Mucosa of gallbladder (tissue), 1 donor: ENCODE results near the gene SPTSSA. TPM values are rescaled to one million over a fixed set of nuclear protein-coding genes. Genes with fewer than 3 reads are reported as not detected.
"Not testable (repeated sequence)": the region's sequence is repeated elsewhere in the genome, so short reads cannot be mapped to it uniquely, and the experiment has no call there.

Experiments used
- DNase-seq: peaks from one replicate; pipeline ENCODE4 v3.0.0-alpha.2; 2020; ENCODE audit warnings: low spot score
- total RNA-seq: library from RNA; stranded (reverse); gene quantifications from one replicate; pipeline ENCODE4 v1.2.1, GENCODE V29; 2021
- donor health status: DM: no; HTN: no; CAD: no.

SPTSSA gene, protein sequence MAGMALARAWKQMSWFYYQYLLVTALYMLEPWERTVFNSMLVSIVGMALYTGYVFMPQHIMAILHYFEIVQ
- total RNA-seq, result 32.7 TPM

- DNase-seq, result peak; percentile 93
Observed at GRCh38 chr14:34462132-34462893, at the start of gene SPTSSA. TSS of gene SPTSSA (minus strand) at chr14:34462240. CDS start at chr14:34462207, 33 bp downstream.

GRCh38 chr14:34507884-34508283, 45.8 kb upstream of the SPTSSA start:
- no peak for DNase-seq

DNA sequence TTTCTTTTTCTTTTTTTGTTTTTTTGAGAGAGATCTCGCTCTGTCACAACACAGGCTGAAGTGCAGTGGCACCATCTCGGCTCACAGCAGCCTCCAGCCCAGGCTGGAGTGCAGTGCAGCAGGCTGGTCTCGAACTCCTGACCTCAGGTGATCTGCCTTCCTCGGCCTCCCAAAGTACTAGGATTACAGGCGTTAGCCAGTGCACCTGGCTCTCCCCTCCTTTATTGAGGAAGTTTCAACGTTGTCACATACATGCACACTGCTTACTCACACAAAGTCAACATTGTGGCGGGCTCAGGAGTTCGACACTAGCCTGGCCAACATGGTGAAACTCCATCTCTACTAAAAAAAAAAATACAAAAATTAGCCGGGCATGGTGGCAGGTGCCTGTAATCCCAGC, 45.4 kb upstream of the SPTSSA start:
- DNase-seq, result no peak

DNA sequence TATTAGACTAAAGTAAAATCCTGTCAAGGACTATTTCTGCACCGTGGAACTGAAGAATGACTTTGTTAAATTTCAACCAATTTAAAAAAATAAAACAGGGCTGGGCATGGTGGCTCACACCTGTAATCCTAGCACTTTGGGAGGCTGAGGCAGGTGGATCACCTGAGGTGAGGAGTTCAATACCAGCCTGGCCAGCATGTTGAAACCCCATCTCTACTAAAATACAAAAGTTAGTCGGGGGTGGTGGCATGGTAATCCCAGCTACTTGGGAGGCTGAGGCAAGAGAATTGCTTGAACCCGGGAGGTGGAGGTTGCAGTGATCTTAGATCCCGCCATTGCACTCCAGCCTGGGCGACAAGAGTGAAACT, 43.1 kb upstream of the SPTSSA start:
- DNase-seq, result not testable (repeated sequence)

GRCh38 chr14:34504027-34504426, 42.0 kb upstream of the SPTSSA start:
- DNase-seq, result not testable (repeated sequence)

GRCh38 chr14:34502545-34503225, 40.6 kb upstream of the SPTSSA start:
- DNase-seq, result no peak

DNA sequence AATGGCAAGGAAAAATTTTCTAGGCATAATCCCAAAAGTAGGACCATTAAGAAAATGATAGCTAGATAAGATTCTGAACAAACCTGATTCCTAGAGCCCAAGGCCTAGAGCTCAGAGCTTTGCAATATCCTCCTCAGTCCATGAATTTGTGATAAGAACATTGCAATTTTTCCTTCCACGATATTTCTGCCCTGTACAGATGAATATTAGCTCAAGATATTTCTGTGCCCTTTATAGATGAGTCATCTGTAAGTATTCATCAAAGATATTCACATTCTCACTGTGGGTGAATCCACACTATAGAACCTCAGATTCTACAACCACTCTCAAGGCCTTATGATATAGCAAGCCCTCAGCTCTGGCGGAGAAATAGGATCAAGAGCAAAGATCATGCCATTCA, 40.0 kb upstream of the SPTSSA start:
- DNase-seq, result no peak

DNA sequence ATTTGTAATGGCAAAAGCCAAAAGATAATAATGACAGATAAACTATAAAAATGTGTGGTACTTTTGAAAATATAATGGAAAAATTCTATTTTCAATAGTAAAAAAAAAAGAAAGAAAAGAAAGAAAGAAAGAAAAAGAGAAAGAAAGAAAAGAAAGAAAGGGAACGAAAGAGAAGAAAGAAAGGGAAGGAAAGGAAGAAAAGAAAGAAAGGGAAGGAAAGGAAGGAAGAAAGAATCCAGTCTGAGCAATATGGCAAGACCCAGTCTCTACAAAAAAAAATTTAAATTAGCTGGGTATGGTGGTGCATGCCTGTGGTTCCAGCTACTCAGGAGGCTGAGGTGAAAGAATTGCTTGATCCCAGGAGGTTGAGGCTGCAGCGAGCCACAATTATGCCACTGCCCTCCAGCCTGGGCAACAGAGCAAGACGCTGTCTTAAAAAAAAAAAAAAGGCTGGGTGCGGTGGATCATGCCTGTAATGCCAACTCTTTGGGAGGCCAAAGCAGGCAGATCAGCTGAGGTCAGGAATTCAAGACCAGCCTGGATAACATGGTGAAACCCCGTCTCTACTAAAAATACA, 39.1 kb upstream of the SPTSSA start:
- DNase-seq, result no peak

DNA sequence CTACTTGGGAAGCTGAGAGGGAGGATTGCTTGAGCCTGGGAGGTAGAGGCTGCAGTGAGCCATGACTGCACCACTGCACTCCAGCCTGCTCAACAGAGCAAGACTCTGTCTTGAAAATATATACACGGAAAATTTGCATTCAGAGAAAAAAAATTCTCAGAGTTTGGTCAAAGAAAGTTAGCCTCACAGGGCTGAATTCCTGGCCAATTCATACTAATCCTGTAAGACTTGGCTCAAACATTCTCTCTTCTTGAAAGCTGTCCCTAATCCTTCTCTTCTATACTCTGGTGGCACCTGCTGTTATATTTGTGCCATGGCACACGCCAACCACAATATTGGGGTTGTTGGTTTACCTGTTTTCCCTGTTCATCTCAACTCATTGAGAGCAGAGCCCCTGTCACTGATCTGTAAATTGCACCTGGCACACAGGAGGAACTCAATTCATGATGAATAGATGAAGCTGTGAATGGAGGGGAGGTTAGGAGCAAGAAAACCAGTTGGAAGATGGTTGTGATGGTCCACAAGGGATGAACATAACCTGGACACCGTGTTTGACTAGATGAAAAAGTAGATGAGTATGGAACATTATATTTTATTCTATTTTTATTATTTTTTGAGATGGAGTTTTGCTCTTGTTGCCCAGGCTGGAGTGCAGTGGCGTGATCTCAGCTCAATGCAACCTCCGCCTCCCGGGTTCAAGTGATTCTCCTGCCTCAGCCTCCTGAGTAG, 36.8 kb upstream of the SPTSSA start:
- peak; percentile 24 for DNase-seq

DNA sequence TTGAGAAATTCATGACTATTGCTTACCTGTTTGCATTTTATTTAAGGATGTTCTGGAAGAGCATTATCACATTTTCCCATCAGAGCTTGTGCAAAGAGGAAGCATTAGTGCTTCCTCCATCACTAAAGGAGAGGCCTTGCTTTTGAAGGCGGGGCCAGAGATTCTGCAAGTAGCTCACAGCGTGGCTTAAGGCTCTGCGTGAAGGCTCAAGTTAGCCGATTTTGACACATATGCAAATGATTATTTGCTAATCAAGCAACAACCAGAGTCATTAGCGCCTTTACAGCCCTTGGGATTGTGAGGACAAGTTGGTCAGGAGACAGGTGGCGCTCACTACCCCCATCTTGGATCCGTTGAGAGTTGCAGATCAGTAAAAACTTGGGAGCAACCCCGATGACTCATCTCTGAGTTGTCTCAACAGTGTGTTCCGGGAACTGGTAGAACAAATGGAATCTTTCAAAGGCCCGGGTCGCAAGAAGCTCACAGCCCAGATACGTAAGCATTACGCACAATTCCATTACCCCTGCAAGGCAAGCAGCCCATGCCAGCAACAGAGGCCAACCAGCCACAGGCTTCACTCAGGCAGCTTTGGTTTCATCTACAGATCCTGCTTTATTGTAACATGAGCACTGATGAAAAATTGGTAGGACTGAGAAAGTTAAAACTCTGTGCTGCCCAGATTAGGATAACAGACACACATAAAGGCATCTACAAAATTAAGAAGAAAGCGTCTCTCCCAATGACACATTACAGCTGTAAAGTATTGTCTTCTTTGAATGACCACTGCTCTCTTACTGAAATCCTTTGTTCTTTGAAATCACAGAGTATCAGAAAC, 34.9 kb upstream of the SPTSSA start:
- peak; percentile 86 for DNase-seq

- peak; percentile 12 for DNase-seq
Observed at GRCh38 chr14:34496007-34496678, 34.1 kb upstream of the SPTSSA start.

DNA sequence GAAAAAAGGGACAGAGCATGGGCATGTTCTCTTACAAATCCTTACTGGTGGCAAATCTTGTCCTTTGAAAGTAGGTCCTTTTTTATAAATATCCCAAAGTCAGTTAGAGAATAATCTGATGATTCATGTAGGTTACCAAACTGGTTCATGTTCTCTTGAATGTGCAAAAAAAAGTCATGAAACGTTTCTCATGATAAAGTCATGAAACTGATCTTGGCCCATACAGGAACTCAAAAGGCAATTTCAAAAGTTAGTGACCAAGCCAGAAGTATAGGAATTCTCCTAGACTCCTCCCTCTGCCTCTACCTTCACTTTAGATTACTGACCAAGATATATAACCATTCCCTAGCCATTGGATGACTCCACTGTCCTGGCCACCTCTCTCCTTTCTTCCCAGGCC, 27.3 kb upstream of the SPTSSA start:
- DNase-seq, result no peak

GRCh38 chr14:34488528-34488927, 26.5 kb upstream of the SPTSSA start:
- no peak for DNase-seq

GRCh38 chr14:34484726-34485125, 22.7 kb upstream of the SPTSSA start:
- DNase-seq, result no peak

DNA sequence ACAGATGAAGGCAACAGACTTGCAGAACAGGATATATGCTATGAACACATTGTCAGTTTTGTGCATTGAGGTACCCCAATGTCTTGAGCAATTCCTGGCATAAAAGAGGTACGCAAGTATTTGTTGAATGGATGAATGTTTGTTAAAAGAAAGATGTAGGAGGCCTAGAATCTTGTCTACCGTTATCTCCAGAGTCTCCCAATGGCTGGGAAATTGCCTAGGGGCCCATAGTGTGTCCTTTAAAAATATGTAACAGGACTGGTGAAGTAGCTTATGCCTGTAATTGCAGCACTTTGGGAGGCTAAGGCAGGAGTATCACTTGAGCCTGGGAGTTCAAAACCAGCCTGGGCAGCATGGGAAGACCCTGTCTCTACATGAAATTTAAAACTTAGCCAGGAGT, 20.4 kb upstream of the SPTSSA start:
- no peak for DNase-seq

- no peak for DNase-seq
Observed at GRCh38 chr14:34479694-34480093, 17.7 kb upstream of the SPTSSA start.

DNA sequence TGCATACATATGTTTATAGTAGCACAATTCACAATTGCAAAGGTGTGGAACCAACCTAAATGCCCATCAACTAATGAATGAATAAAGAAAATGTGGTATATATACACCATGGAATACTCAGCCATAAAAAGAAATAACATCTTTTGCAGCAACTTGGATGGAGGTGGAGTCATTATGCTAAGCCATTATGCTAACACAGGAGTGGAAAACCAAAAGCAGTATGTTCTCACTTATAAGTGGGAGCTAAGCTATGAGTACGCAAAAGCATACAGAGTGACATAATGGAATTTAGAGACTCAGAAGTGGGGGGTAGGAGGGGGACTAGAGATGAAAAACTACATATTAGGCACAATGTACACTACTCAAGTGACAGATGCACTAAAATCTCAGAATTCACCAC, 16.2 kb upstream of the SPTSSA start:
- no peak for DNase-seq

DNA sequence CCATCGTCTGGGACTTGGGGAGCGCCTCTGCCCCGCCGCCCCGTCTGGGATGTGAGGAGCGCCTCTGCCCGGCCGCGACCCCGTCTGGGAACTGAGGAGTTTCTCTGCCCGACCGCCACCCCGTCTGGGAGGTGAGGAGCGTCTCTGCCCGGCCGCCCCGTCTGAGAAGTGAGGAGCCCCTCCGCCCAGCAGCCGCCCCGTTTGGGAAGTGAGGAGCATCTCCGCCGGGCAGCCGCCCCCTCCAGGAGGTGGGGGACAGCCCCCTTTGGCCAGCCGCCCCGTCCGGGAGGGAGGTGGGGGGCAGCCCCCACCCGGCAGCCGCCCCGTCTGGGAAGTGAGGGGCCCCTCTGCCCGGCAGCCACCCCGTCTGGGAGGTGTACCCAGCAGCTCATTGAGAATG, 14.0 kb upstream of the SPTSSA start:
- not testable (repeated sequence) for DNase-seq

- no peak for DNase-seq
Observed at GRCh38 chr14:34475163-34475562, 13.1 kb upstream of the SPTSSA start.

- DNase-seq, result no peak
Observed at GRCh38 chr14:34474187-34474679, 12.2 kb upstream of the SPTSSA start.
